Nephron progenitor cell (in vitro differentiated cells): ENCODE data around the gene LRIG1.

ENCODE experiments used
- DNase-seq: peaks from one replicate; pipeline ENCODE4 v3.0.0; 2021
- H3K27ac Mint-ChIP-seq: 2 replicates; pipeline ENCODE4 v1.8.0; 2021; ENCODE audit warnings: mild to moderate bottlenecking, moderate library complexity, mixed read lengths
- H3K27me3 Mint-ChIP-seq: 2 replicates; pipeline ENCODE4 v1.8.0; 2021; ENCODE audit warnings: mild to moderate bottlenecking, low read depth, mixed read lengths; ENCODE audit not compliant: poor library complexity
- H3K36me3 Mint-ChIP-seq: 2 replicates; pipeline ENCODE4 v1.8.0; 2021; ENCODE audit warnings: low read depth, mixed read lengths
- H3K4me1 Mint-ChIP-seq: 2 replicates; pipeline ENCODE4 v1.8.0; 2021; ENCODE audit warnings: mixed read lengths
- H3K4me3 Mint-ChIP-seq: 2 replicates; pipeline ENCODE4 v1.8.0; 2021; ENCODE audit warnings: mild to moderate bottlenecking, moderate library complexity, mixed read lengths
- H3K9me3 Mint-ChIP-seq: 2 replicates; pipeline ENCODE4 v1.8.0; 2021; ENCODE audit warnings: mild to moderate bottlenecking, moderate library complexity, mixed read lengths
- CTCF ChIP-seq: fragments of 200-600 bp; sonication (generic); IDR thresholded peaks from 2 replicates; pipeline ENCODE4 v1.5.0; 2021; ENCODE audit warnings: antibody characterized with exemption

Gene LRIG1

GRCh38 chr3:66413151-66413751 is 87.6 kb downstream of the LRIG1 start:
- peaks cover 2% of the 10 kb centered on the region for H3K27me3 Mint-ChIP-seq
- H3K4me3 Mint-ChIP-seq: no peak overlapping the region
- no peak overlapping the region for H3K27ac Mint-ChIP-seq
- no peaks in the 10 kb centered on the region for H3K9me3 Mint-ChIP-seq
- peaks cover 53% of the 10 kb centered on the region for H3K36me3 Mint-ChIP-seq
- TF ChIP-seq CTCF: no peak
- DNase-seq: no peak
- peaks cover 65% of the 10 kb centered on the region for H3K4me1 Mint-ChIP-seq

- peaks cover 63% of the 10 kb centered on the region for H3K4me1 Mint-ChIP-seq
- no peaks in the 10 kb centered on the region for H3K27me3 Mint-ChIP-seq
- peaks cover 48% of the 10 kb centered on the region for H3K36me3 Mint-ChIP-seq
- H3K9me3 Mint-ChIP-seq: no peaks in the 10 kb centered on the region
- H3K4me3 Mint-ChIP-seq: no peak overlapping the region
- TF ChIP-seq CTCF: no peak
- DNase-seq: no peak
- no peak overlapping the region for H3K27ac Mint-ChIP-seq
Observed at GRCh38 chr3:66411961-66412887, 88.6 kb downstream of the LRIG1 start.

GRCh38 chr3:66411474-66411873 is 89.3 kb downstream of the LRIG1 start:
- H3K27ac Mint-ChIP-seq: no peak overlapping the region
- DNase-seq: no peak
- TF ChIP-seq CTCF: no peak
- H3K9me3 Mint-ChIP-seq: no peaks in the 10 kb centered on the region
- H3K27me3 Mint-ChIP-seq: no peaks in the 10 kb centered on the region
- no peak overlapping the region for H3K4me3 Mint-ChIP-seq
- H3K36me3 Mint-ChIP-seq: peaks cover 48% of the 10 kb centered on the region
- peaks cover 56% of the 10 kb centered on the region for H3K4me1 Mint-ChIP-seq

- DNase-seq: no peak
- Mint-ChIP-seq H3K36me3 (peaks cover 48% of the 10 kb centered on the region), H3K27ac (no peak overlapping the region), H3K9me3 (no peaks in the 10 kb centered on the region), H3K27me3 (no peaks in the 10 kb centered on the region), H3K4me3 (no peak overlapping the region), H3K4me1 (peaks cover 51% of the 10 kb centered on the region)
- TF ChIP-seq CTCF: no peak
Observed at GRCh38 chr3:66410976-66411375, 89.8 kb downstream of the LRIG1 start.

GRCh38 chr3:66409771-66410754 is 90.8 kb downstream of the LRIG1 start:
- no peak for TF ChIP-seq CTCF
- Mint-ChIP-seq H3K9me3 (no peaks in the 10 kb centered on the region), H3K36me3 (peaks cover 50% of the 10 kb centered on the region), H3K27ac (no peak overlapping the region), H3K27me3 (no peaks in the 10 kb centered on the region), H3K4me3 (no peak overlapping the region), H3K4me1 (peaks cover 44% of the 10 kb centered on the region)
- no peak for DNase-seq
